K562 (cell line): ENCODE measurements around the gene VEZF1. TPM values are rescaled to one million over a fixed set of nuclear protein-coding genes. Genes with fewer than 3 reads are reported as not detected.

Source experiments
- ATAC-seq: fragments of 200-7000 bp; cut with Tn5 transposase; 3 replicates; pipeline ENCODE4 v1.9.1; 2020; ENCODE audit warnings: moderate library complexity
- BruUV-seq: library from RNA; stranded (reverse); fragments of 400-500 nt; replicated peaks from 2 replicates; lab custom pipeline; 2021; lab: Mats Ljungman, UMichigan
- CTCF ChIA-PET: fragments of 300-600 bp; formaldehyde crosslinking; extraction: SDS; loops from one replicate; lab custom pipeline; 2021; ENCODE audit warnings: low intra/inter-chr PET ratio; lab: Yijun Ruan, JAX
- POLR2A ChIA-PET: fragments of 300-600, 350-650 bp; sonication (Branson Sonifier 250); formaldehyde crosslinking; extraction: SDS; loops from one replicate; lab custom pipeline; 2021; ENCODE audit warnings: antibody characterized with exemption, inconsistent platforms; lab: Yijun Ruan, JAX
- DNase-seq, 4 experiments: peaks; one replicate each; pipeline versions ENCODE4 v3.0.0 to v3.0.0-alpha.2; 2011 to 2018; ENCODE audit warnings: low spot score in 3 of 4, mixed read lengths in 3 of 4; ENCODE audit errors: extremely low read depth in 1 of 4
- FAIRE-seq: peaks from 2 replicates; lab custom pipeline; 2011; peaks lifted over from hg19 to GRCh38; lab: Jason Lieb, UNC
- H2AFZ ChIP-seq: 2 replicates; pipeline ENCODE4 v1.6.0; 2011; ENCODE audit warnings: low read depth, low read length, control low read depth, inconsistent platforms
- H3K27ac ChIP-seq: fragments of 200-600 bp; 3 replicates; pipeline ENCODE4 v1.8.0; 2011; ENCODE audit warnings: low read depth, mild to moderate bottlenecking, control low read depth, inconsistent platforms, low read length, moderate library complexity, mixed read lengths; ENCODE audit errors: extremely low read depth
- H3K27me3 ChIP-seq, 2 experiments: fragments of 300-600 bp in 1 of 2; 2 replicates in 1 of 2; 3 replicates in 1 of 2; pipeline versions ENCODE4 v1.6.0 to v1.8.0; 2011; ENCODE audit warnings: inconsistent platforms in 2 of 2, low read length in 2 of 2, mild to moderate bottlenecking in 1 of 2, mixed read lengths in 1 of 2, moderate library complexity in 1 of 2; ENCODE audit not compliant: control insufficient read depth in 2 of 2, insufficient read depth in 2 of 2
- H3K36me3 ChIP-seq: fragments of 300-600 bp; 3 replicates; pipeline ENCODE4 v1.8.0; 2011; ENCODE audit warnings: mild to moderate bottlenecking, low read length, inconsistent platforms; ENCODE audit not compliant: control insufficient read depth, insufficient read depth
- H3K4me1 ChIP-seq, 2 experiments: fragments of 200-600 bp in 1 of 2; replicated peaks in 1 of 2; 2 replicates in 1 of 2; 3 replicates in 1 of 2; pipeline versions ENCODE4 v1.5.1 to v1.8.0; 2011; ENCODE audit warnings: inconsistent platforms in 2 of 2, low read length in 2 of 2, mild to moderate bottlenecking in 1 of 2, mixed read lengths in 1 of 2, moderate library complexity in 1 of 2; ENCODE audit not compliant: control insufficient read depth in 2 of 2, insufficient read depth in 2 of 2
- H3K4me2 ChIP-seq: 2 replicates; pipeline ENCODE4 v1.6.1; 2011; ENCODE audit warnings: low read length, control low read depth, inconsistent platforms, mixed read lengths; ENCODE audit not compliant: insufficient read depth
- H3K4me3 ChIP-seq: fragments of 200-600 bp; sonication (generic), shearing (Covaris generic); 2 replicates; pipeline ENCODE4 v1.5.1; 2016; ENCODE audit warnings: control low read depth, inconsistent platforms
- H3K79me2 ChIP-seq: fragments of 200-600 bp; 3 replicates; pipeline ENCODE4 v1.8.0; 2011; ENCODE audit warnings: low read length, inconsistent platforms; ENCODE audit not compliant: control insufficient read depth, insufficient read depth
- H3K9ac ChIP-seq, 2 experiments: 2 replicates each; pipeline versions ENCODE4 v1.6.0 to v1.6.1; 2011; ENCODE audit warnings: low read depth in 2 of 2, low read length in 2 of 2, control low read depth in 1 of 2, inconsistent platforms in 1 of 2, mild to moderate bottlenecking in 1 of 2, mixed read lengths in 1 of 2; ENCODE audit not compliant: insufficient read depth in 1 of 2
- H3K9me1 ChIP-seq: one replicate; pipeline ENCODE4 v1.6.0; 2011; ENCODE audit warnings: inconsistent platforms, mild to moderate bottlenecking, low read length, moderate library complexity; ENCODE audit not compliant: control insufficient read depth, insufficient read depth
- H3K9me3 ChIP-seq: replicated peaks from 2 replicates; pipeline ENCODE4 v1.5.1; 2011; ENCODE audit warnings: low read depth, low read length, inconsistent platforms; ENCODE audit not compliant: control insufficient read depth, insufficient read depth
- H4K20me1 ChIP-seq: replicated peaks from 2 replicates; pipeline ENCODE4 v1.6.1; 2011; ENCODE audit warnings: low read length, inconsistent platforms, mixed read lengths; ENCODE audit not compliant: control insufficient read depth, insufficient read depth
- ATF4 ChIP-seq: fragments of 450-650 bp; formaldehyde crosslinking; IDR thresholded peaks from 2 replicates; pipeline ENCODE4 v1.4.0; 2022; ENCODE audit warnings: mild to moderate bottlenecking, moderate library complexity
- CC2D1A ChIP-seq: fragments of 450-650 bp; IDR thresholded peaks from 2 replicates; pipeline ENCODE4 v1.6.1; 2017; ENCODE audit warnings: mild to moderate bottlenecking
- HBP1 ChIP-seq: fragments of 450-650 bp; formaldehyde crosslinking; IDR thresholded peaks from 2 replicates; pipeline ENCODE4 v1.4.0; 2022; ENCODE audit warnings: missing genetic modification characterization
- HNRNPUL1 ChIP-seq: fragments of 200-400 bp; formaldehyde crosslinking; IDR thresholded peaks from 2 replicates; pipeline ENCODE4 v1.6.1; 2017; ENCODE audit warnings: low read length
- MEIS2 ChIP-seq: fragments of 450-650 bp; IDR thresholded peaks from 2 replicates; pipeline ENCODE4 v1.6.1; 2014; ENCODE audit warnings: mild to moderate bottlenecking; ENCODE audit not compliant: partially characterized antibody
- NONO ChIP-seq, 2 experiments: fragments of 200-400 bp in 1 of 2; fragments of 450-650 bp in 1 of 2; formaldehyde crosslinking in 1 of 2; IDR thresholded peaks; 2 replicates each; pipeline ENCODE4 v1.6.1; 2017; ENCODE audit warnings: low read depth in 2 of 2, mild to moderate bottlenecking in 2 of 2, moderate library complexity in 2 of 2, low read length in 1 of 2
- POLR2AphosphoS2 ChIP-seq: IDR thresholded peaks from 2 replicates; pipeline ENCODE4 v1.6.1; 2012; ENCODE audit warnings: low read length, improper control_type of control experiment
- ZNF133 ChIP-seq: fragments of 250-450 bp; sonication (Bioruptor Pico); IDR thresholded peaks from 2 replicates; pipeline ENCODE4 v1.4.0; 2020; ENCODE audit warnings: mild to moderate bottlenecking
- WGBS: fragments of 100-300 bp; shearing (Covaris generic); methylation state at CpG from one replicate; pipeline ENCODE4 v1.1.6; 2016; ENCODE audit warnings: low coverage, mixed read lengths; ENCODE audit not compliant: insufficient coverage; ENCODE audit errors: missing lambda C conversion rate; 5-methylcytosine and 5-hydroxymethylcytosine counted together
- in situ Hi-C: fragments of 300-500 bp; cut with MboI; formaldehyde crosslinking; loops from 4 replicates; pipeline ENCODE4 v1.15.0; 2018; ENCODE audit warnings: inconsistent platforms, mixed read lengths
- intact Hi-C: fragments of 100-400 bp; cut with micrococcal nuclease; formaldehyde crosslinking; loops from 2 replicates; pipeline ENCODE4 v1.14.2; 2022
- polyA plus RNA-seq, 8 experiments: library from polyadenylated mRNA; depleted of rRNA in 4 of 8; stranded (reverse) in 5 of 8; unstranded in 3 of 8; fragments of >200 nt; fragmentation: Nextera tagmentation in 2 of 8; fragmentation: Illumina TruSeq in 1 of 8; extraction: Ambion mirVana in 2 of 8; extraction: Trizol in 1 of 8; gene quantifications; 2 replicates each; pipeline versions ENCODE4 v1.2.1 to v1.2.3, GENCODE V29; 2011 to 2014; ENCODE audit warnings: inconsistent platforms in 1 of 8, missing spikeins in 1 of 8
- total RNA-seq, 7 experiments: library from RNA; depleted of rRNA in 6 of 7; stranded (reverse); fragments of >200 nt in 6 of 7; fragmentation: Illumina TruSeq in 2 of 7; extraction: Trizol in 2 of 7; gene quantifications; 2 replicates each; pipeline versions ENCODE4 v1.2.1 to v1.2.3, GENCODE V29; 2011 to 2021; ENCODE audit warnings: low replicate concordance in 1 of 7
- TF ChIP-seq, protein P1 (sequence below), 2 experiments: IDR thresholded peaks in 1 of 2; conservative IDR thresholded peaks in 1 of 2; 2 replicates each; pipeline ENCODE4 v1.6.1; 2016; ENCODE audit warnings: low read depth in 2 of 2, mild to moderate bottlenecking in 1 of 2, missing compliant biosample characterization in 1 of 2, missing genetic modification characterization in 1 of 2, moderate library complexity in 1 of 2

VEZF1 gene
- total and polyA plus RNA-seq, 9 of the 15 experiments (the other 6 are each of a cell fraction or from before 2014, with no cell fraction given), result 9.5 to 33.4 (median 22.1) TPM

DNA sequence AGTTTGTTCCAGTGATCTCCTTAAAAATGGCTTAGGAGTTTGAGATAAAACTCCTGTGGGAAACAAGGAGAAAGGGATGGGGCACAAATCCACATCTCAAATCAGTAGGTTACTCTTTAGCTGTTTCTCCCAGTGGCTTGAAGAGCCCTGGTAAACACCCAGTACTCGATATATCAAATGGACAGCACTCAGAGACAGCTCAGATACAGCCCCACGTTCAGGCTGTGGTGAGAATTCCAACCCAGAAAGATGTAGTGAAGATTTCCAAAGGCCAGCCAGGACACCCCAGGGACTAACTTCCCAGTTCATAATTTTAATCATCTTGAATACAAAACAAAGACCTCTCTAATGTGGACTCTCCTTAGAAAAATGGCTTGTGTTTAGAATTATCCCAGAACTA lies 6.4 kb upstream of the VEZF1 start:
- Histone ChIP-seq H3K9ac (no peak overlapping the region), H3K27me3 (no peaks in the 10 kb centered on the region), H3K9me3 (no peaks in the 10 kb centered on the region), H3K9me1 (peaks cover 3% of the 10 kb centered on the region), H3K79me2 (no peaks in the 10 kb centered on the region), H3K4me1 (peaks cover 2 to 37% of the 10 kb centered on the region in 2 experiments; a peak in 4 of 5 replicates), H3K27ac (no peak overlapping the region), H3K36me3 (peaks cover 21% of the 10 kb centered on the region), H3K4me2 (no peak overlapping the region), H2AFZ (no peak overlapping the region), H3K4me3 (no peak overlapping the region), H4K20me1 (no peaks in the 10 kb centered on the region; the same call in 1 of the 2 replicates)
- in situ Hi-C loops (no loop called here), intact Hi-C loops (loop anchor here (2.0 kb wide), 1 partner anchor 44 kb away; no protein-coding TSS in a partner anchor)
- FAIRE-seq (no peak), ATAC-seq (peak; percentile 18), DNase-seq (no peak)
- no TSS peak for BruUV-seq
- ChIA-PET CTCF (interaction anchor here (0.6 to 1.4 kb wide), 2 partner anchors 13 to 101 kb away, joined by 3 to 4 read pairs; partner anchors contain the start of gene SRSF1), POLR2A (interaction anchor here (1.2 to 7.6 kb wide), 5 partner anchors 11 to 134 kb away, joined by 3 to 82 read pairs (median 5); partner anchors contain the start of gene SRSF1)
- 26% methylated on average over 2 of the region's 2 CpGs for WGBS
- TF ChIP-seq MEIS2, result peak; percentile 42
- 0 out of 2 replicates have a peak, but pooled peaks have one; percentile 15 for TF ChIP-seq HBP1 (CRISPR knock-in tag)
- 0 out of 2 replicates have a peak, but pooled peaks have one; percentile 6 for TF ChIP-seq ATF4 (CRISPR knock-in tag)
- TF ChIP-seq HNRNPUL1, result 0 out of 2 replicates have a peak, but pooled peaks have one; percentile 69
- TF ChIP-seq ZNF133 (CRISPR knock-in tag), result no peak
- TF ChIP-seq, protein P1, sequence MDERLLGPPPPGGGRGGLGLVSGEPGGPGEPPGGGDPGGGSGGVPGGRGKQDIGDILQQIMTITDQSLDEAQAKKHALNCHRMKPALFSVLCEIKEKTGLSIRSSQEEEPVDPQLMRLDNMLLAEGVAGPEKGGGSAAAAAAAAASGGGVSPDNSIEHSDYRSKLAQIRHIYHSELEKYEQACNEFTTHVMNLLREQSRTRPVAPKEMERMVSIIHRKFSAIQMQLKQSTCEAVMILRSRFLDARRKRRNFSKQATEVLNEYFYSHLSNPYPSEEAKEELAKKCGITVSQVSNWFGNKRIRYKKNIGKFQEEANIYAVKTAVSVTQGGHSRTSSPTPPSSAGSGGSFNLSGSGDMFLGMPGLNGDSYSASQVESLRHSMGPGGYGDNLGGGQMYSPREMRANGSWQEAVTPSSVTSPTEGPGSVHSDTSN (CRISPR knock-in tag; IDR thresholded peaks at IDR 0.05; ENCODE audit: low read depth), result no peak
- TF ChIP-seq, protein P1 (tag; conservative IDR thresholded peaks at IDR 0.05; ENCODE audit: low read depth), result peak; percentile 45; the same call in 1 of the 2 replicates
- TF ChIP-seq POLR2AphosphoS2, result peak; percentile 12; the same call in 1 of the 2 replicates
- TF ChIP-seq NONO (IDR thresholded peaks at IDR 0.05; ENCODE audit: low read depth in 2 of 2, low read length in 1 of 2), result 0 out of 4 replicates have a peak, but pooled peaks of 1 of the 2 experiments have one; percentile 7
- no peak for TF ChIP-seq CC2D1A
